Upper lobe of left lung (tissue), 4 donors: ENCODE measurements around the gene SRL.

ENCODE experiments used
- CTCF ChIP-seq, 6 experiments: fragments of 450-650 bp in 4 of 6; fragments of 200-600 bp in 2 of 6; sonication (generic) in 2 of 6; IDR thresholded peaks; one replicate each; pipeline ENCODE4 v1.5.1; 2016 to 2019; ENCODE audit warnings: antibody characterized with exemption in 6 of 6
- POLR2A ChIP-seq, 4 donors: fragments of 450-650 bp; IDR thresholded peaks; one replicate each; pipeline ENCODE4 v1.5.1; 2016 to 2017; ENCODE audit warnings: antibody characterized with exemption in 4 of 4, mild to moderate bottlenecking in 2 of 4
- POLR2AphosphoS5 ChIP-seq, 2 donors: sonication (generic); formaldehyde crosslinking; IDR thresholded peaks; one replicate each; pipeline ENCODE4 v1.5.1; 2017; ENCODE audit warnings: antibody characterized with exemption in 2 of 2

GRCh38 chr16:4244254-4245076 is 2.6 kb upstream of the SRL start:
- TF ChIP-seq POLR2A (IDR thresholded peaks at IDR 0.05), result no peak
- no peak for TF ChIP-seq CTCF (IDR thresholded peaks at IDR 0.05)
- no peak for TF ChIP-seq POLR2AphosphoS5 (IDR thresholded peaks at IDR 0.05)
